WTC11 (cell line): Measurements from ENCODE around the gene NBL1.

Source experiments
- ATF1 ChIP-seq: sonication (generic); formaldehyde crosslinking; IDR thresholded peaks from 2 replicates; pipeline ENCODE4 v1.8.1; 2023; ENCODE audit warnings: mild to moderate bottlenecking, moderate library complexity, missing genetic modification reagents
- CBFB ChIP-seq: sonication (generic); formaldehyde crosslinking; IDR thresholded peaks from 2 replicates; pipeline ENCODE4 v1.8.1; 2022; ENCODE audit warnings: mild to moderate bottlenecking, low read depth, missing genetic modification reagents
- CREB1 ChIP-seq: sonication (generic); formaldehyde crosslinking; IDR thresholded peaks from 2 replicates; pipeline ENCODE4 v1.8.0; 2023; ENCODE audit warnings: mild to moderate bottlenecking, missing genetic modification reagents
- ZSCAN18 ChIP-seq: fragments of 250-450 bp; sonication (Bioruptor Pico); IDR thresholded peaks from 2 replicates; pipeline ENCODE4 v2.1.2; 2022; ENCODE audit warnings: mild to moderate bottlenecking, moderate library complexity
- TF ChIP-seq, protein P1 (sequence below): fragments of 200-600 bp; IDR thresholded peaks from 2 replicates; pipeline ENCODE4 v1.8.0; 2022; ENCODE audit warnings: antibody characterized with exemption
- TF ChIP-seq, protein P2 (sequence below): sonication (generic); formaldehyde crosslinking; IDR thresholded peaks from 2 replicates; pipeline ENCODE4 v1.8.0; 2022; ENCODE audit warnings: missing genetic modification reagents
- TF ChIP-seq, protein P3 (sequence below): sonication (generic); formaldehyde crosslinking; IDR thresholded peaks from 2 replicates; pipeline ENCODE4 v1.8.1; 2023; ENCODE audit warnings: mild to moderate bottlenecking, missing genetic modification reagents, borderline replicate concordance

DNA sequence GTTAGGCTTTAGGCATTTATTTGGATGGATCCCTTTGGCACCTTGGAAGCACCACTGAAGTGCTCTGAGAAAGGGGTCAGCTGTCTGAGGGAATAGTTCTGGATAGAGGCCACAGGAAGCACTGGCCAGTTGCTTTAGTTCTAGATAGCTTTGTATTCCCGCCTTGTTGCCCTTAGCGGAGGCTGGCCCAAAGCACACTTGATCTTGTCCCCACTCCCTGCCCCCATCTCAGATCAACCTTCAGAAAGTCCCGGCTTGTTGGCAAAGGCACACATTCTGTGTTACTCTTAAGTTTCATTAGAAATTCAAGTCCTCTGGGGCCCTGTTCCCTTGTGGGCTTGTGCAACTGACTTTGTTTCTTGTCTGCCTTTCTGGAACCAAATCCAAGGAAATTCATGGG is 15.2 kb upstream of the NBL1 start:
- TF ChIP-seq CREB1 (no peak), CBFB (CRISPR knock-in tag) (no peak), ATF1 (no peak), ZSCAN18 (CRISPR knock-in tag) (no peak)
- TF ChIP-seq, protein P1, sequence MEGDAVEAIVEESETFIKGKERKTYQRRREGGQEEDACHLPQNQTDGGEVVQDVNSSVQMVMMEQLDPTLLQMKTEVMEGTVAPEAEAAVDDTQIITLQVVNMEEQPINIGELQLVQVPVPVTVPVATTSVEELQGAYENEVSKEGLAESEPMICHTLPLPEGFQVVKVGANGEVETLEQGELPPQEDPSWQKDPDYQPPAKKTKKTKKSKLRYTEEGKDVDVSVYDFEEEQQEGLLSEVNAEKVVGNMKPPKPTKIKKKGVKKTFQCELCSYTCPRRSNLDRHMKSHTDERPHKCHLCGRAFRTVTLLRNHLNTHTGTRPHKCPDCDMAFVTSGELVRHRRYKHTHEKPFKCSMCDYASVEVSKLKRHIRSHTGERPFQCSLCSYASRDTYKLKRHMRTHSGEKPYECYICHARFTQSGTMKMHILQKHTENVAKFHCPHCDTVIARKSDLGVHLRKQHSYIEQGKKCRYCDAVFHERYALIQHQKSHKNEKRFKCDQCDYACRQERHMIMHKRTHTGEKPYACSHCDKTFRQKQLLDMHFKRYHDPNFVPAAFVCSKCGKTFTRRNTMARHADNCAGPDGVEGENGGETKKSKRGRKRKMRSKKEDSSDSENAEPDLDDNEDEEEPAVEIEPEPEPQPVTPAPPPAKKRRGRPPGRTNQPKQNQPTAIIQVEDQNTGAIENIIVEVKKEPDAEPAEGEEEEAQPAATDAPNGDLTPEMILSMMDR: no peak
- TF ChIP-seq, protein P2, sequence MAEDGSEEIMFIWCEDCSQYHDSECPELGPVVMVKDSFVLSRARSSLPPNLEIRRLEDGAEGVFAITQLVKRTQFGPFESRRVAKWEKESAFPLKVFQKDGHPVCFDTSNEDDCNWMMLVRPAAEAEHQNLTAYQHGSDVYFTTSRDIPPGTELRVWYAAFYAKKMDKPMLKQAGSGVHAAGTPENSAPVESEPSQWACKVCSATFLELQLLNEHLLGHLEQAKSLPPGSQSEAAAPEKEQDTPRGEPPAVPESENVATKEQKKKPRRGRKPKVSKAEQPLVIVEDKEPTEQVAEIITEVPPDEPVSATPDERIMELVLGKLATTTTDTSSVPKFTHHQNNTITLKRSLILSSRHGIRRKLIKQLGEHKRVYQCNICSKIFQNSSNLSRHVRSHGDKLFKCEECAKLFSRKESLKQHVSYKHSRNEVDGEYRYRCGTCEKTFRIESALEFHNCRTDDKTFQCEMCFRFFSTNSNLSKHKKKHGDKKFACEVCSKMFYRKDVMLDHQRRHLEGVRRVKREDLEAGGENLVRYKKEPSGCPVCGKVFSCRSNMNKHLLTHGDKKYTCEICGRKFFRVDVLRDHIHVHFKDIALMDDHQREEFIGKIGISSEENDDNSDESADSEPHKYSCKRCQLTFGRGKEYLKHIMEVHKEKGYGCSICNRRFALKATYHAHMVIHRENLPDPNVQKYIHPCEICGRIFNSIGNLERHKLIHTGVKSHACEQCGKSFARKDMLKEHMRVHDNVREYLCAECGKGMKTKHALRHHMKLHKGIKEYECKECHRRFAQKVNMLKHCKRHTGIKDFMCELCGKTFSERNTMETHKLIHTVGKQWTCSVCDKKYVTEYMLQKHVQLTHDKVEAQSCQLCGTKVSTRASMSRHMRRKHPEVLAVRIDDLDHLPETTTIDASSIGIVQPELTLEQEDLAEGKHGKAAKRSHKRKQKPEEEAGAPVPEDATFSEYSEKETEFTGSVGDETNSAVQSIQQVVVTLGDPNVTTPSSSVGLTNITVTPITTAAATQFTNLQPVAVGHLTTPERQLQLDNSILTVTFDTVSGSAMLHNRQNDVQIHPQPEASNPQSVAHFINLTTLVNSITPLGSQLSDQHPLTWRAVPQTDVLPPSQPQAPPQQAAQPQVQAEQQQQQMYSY (CRISPR knock-in tag): no peak
- TF ChIP-seq, protein P3, sequence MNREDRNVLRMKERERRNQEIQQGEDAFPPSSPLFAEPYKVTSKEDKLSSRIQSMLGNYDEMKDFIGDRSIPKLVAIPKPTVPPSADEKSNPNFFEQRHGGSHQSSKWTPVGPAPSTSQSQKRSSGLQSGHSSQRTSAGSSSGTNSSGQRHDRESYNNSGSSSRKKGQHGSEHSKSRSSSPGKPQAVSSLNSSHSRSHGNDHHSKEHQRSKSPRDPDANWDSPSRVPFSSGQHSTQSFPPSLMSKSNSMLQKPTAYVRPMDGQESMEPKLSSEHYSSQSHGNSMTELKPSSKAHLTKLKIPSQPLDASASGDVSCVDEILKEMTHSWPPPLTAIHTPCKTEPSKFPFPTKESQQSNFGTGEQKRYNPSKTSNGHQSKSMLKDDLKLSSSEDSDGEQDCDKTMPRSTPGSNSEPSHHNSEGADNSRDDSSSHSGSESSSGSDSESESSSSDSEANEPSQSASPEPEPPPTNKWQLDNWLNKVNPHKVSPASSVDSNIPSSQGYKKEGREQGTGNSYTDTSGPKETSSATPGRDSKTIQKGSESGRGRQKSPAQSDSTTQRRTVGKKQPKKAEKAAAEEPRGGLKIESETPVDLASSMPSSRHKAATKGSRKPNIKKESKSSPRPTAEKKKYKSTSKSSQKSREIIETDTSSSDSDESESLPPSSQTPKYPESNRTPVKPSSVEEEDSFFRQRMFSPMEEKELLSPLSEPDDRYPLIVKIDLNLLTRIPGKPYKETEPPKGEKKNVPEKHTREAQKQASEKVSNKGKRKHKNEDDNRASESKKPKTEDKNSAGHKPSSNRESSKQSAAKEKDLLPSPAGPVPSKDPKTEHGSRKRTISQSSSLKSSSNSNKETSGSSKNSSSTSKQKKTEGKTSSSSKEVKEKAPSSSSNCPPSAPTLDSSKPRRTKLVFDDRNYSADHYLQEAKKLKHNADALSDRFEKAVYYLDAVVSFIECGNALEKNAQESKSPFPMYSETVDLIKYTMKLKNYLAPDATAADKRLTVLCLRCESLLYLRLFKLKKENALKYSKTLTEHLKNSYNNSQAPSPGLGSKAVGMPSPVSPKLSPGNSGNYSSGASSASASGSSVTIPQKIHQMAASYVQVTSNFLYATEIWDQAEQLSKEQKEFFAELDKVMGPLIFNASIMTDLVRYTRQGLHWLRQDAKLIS (CRISPR knock-in tag): no peak
